H1 (cell line): ENCODE results near the gene NHERF2. TPM values are rescaled to one million over a fixed set of nuclear protein-coding genes. Genes with fewer than 3 reads are reported as not detected.

ENCODE experiments used
- ASH2L ChIP-seq: fragments of 200-600, 300-600 bp; sonication (generic); IDR thresholded peaks from one replicate; pipeline ENCODE4 v1.7.1; 2017; ENCODE audit warnings: low read length
- polyA plus RNA-seq, 7 experiments: library from polyadenylated mRNA; depleted of rRNA in 3 of 7; stranded (reverse) in 5 of 7; unstranded in 2 of 7; fragments of >200 nt in 5 of 7; fragments of 200-250 nt in 2 of 7; gene quantifications; 1 replicate in 5 of 7; 2 replicates in 1 of 7; 4 replicates in 1 of 7; pipeline versions ENCODE4 v1.2.1 to v1.2.3, GENCODE V29; 2011 to 2013; ENCODE audit warnings: missing spikeins in 2 of 7, mixed read lengths in 2 of 7
- total RNA-seq: library from RNA; stranded (reverse); fragmentation: NEBNext Ultra II Directional; extraction: Animal tissue kit (Norgen Biotek cat#: 25700); gene quantifications from 2 replicates; pipeline ENCODE4 v1.2.1, GENCODE V29; 2021

The NHERF2 gene
- total and polyA plus RNA-seq, 2 of the 8 experiments (the other 6 are each of a cell fraction or from before 2014, with no cell fraction given), result 13.9 to 19.3 TPM

GRCh38 chr16:1984347-1985225 is 42.1 kb upstream of the NHERF2 start (continued):
- TF ChIP-seq ASH2L, result peak; percentile 50
